Caco-2 (cell line): Measurements from ENCODE around the gene BTLA. TPM values are rescaled to one million over a fixed set of nuclear protein-coding genes. Genes with fewer than 3 reads are reported as not detected.

Experiments
- BruUV-seq: library from RNA; stranded (reverse); fragments of 400-500 nt; replicated peaks from 2 replicates; lab custom pipeline; 2021; lab: Mats Ljungman, UMichigan
- CTCF ChIA-PET: fragments of 300-600 bp; sonication (Branson Sonifier 250); formaldehyde crosslinking; loops from one replicate; lab custom pipeline; 2022; ENCODE audit warnings: antibody characterized with exemption; lab: Charles Lee
- POLR2A ChIA-PET: fragments of 300-600 bp; sonication (Branson Sonifier 250); formaldehyde crosslinking; loops from one replicate; lab custom pipeline; 2022; ENCODE audit warnings: antibody characterized with exemption; lab: Charles Lee
- DNase-seq, 2 experiments: peaks; one replicate each; pipeline versions ENCODE4 v3.0.0 to v3.0.0-alpha.2; 2020 to 2022
- H3K27me3 ChIP-seq: replicated peaks from 2 replicates; pipeline ENCODE4 v1.6.0; 2011; ENCODE audit warnings: low read length; ENCODE audit not compliant: control insufficient read depth, insufficient read depth
- H3K36me3 ChIP-seq: 2 replicates; pipeline ENCODE4 v1.5.1; 2011; ENCODE audit warnings: low read length; ENCODE audit not compliant: control insufficient read depth, insufficient read depth
- H3K4me1 ChIP-seq: fragments of 250-450 bp; sonication (Bioruptor Pico); 2 replicates; pipeline ENCODE4 v1.5.1; 2020; ENCODE audit warnings: mild to moderate bottlenecking
- H3K4me3 ChIP-seq: 2 replicates; pipeline ENCODE4 v1.5.1; 2011; ENCODE audit warnings: low read depth, mild to moderate bottlenecking, control low read depth, low read length
- H3K9me3 ChIP-seq: fragments of 250-450 bp; sonication (Bioruptor Pico); 2 replicates; pipeline ENCODE4 v1.5.1; 2020; ENCODE audit warnings: mild to moderate bottlenecking, moderate library complexity
- H3K27ac Mint-ChIP-seq: one replicate; pipeline ENCODE4 v1.8.0; 2022; ENCODE audit warnings: mixed read lengths; ENCODE audit not compliant: unreplicated experiment
- H3K27me3 Mint-ChIP-seq: one replicate; pipeline ENCODE4 v1.8.0; 2022; ENCODE audit warnings: mixed read lengths; ENCODE audit not compliant: insufficient read depth, unreplicated experiment
- H3K36me3 Mint-ChIP-seq: one replicate; pipeline ENCODE4 v1.8.0; 2022; ENCODE audit warnings: mild to moderate bottlenecking, mixed read lengths; ENCODE audit not compliant: insufficient read depth, unreplicated experiment
- H3K4me1 Mint-ChIP-seq: one replicate; pipeline ENCODE4 v1.8.0; 2022; ENCODE audit warnings: low read depth, mixed read lengths; ENCODE audit not compliant: unreplicated experiment
- H3K4me3 Mint-ChIP-seq: one replicate; pipeline ENCODE4 v1.8.0; 2022; ENCODE audit warnings: mild to moderate bottlenecking, moderate library complexity, mixed read lengths; ENCODE audit not compliant: unreplicated experiment
- H3K9me3 Mint-ChIP-seq: one replicate; pipeline ENCODE4 v1.8.0; 2022; ENCODE audit warnings: mixed read lengths; ENCODE audit not compliant: unreplicated experiment
- CTCF ChIP-seq, 2 experiments: fragments of 200-600 bp in 1 of 2; IDR thresholded peaks; 1 replicate in 1 of 2; 2 replicates in 1 of 2; pipeline versions ENCODE4 v1.5.1 to v1.8.0; 2011 to 2022; ENCODE audit warnings: antibody characterized with exemption in 1 of 2, control low read depth in 1 of 2, inconsistent platforms in 1 of 2, low read depth in 1 of 2, low read length in 1 of 2, mild to moderate bottlenecking in 1 of 2, moderate library complexity in 1 of 2; ENCODE audit not compliant: insufficient read depth in 1 of 2, severe bottlenecking in 1 of 2, unreplicated experiment in 1 of 2
- intact Hi-C: fragments of 100-400 bp; cut with micrococcal nuclease; formaldehyde crosslinking; loops from one replicate; pipeline ENCODE4 v1.10.0; 2022; ENCODE audit not compliant: unreplicated experiment
- total RNA-seq: library from RNA; stranded (reverse); gene quantifications from 2 replicates; pipeline ENCODE4 v1.2.3, GENCODE V29; 2022

Gene BTLA
- total RNA-seq, 1 experiment from 2014 or later = not detected

GRCh38 chr3:112492124-112492523 is 7.1 kb downstream of the BTLA start:
- POLR2A ChIA-PET = no interaction called here

GRCh38 chr3:112491373-112491772 is 7.9 kb downstream of the BTLA start:
- CTCF ChIA-PET = interaction anchor here (0.6 kb wide), 1 partner anchor 1051 kb away, joined by 4 read pairs; no protein-coding TSS in a partner anchor
- Histone ChIP-seq H3K4me1 (no peaks in the 10 kb centered on the region), H3K27me3 (no peaks in the 10 kb centered on the region), H3K4me3 (no peak overlapping the region), H3K36me3 (no peaks in the 10 kb centered on the region), H3K9me3 (no peaks in the 10 kb centered on the region)
- no peaks in the 10 kb centered on the region for H3K27me3 Mint-ChIP-seq
- H3K4me3 Mint-ChIP-seq = no peak overlapping the region
- H3K27ac Mint-ChIP-seq = no peak overlapping the region
- POLR2A ChIA-PET = no interaction called here
- DNase-seq = no peak
- BruUV-seq = no TSS peak
- no peak for TF ChIP-seq CTCF (IDR thresholded peaks at IDR 0.05; ENCODE audit: insufficient read depth in 1 of 2, low read depth in 1 of 2, low read length in 1 of 2, severe bottlenecking in 1 of 2, unreplicated experiment in 1 of 2)
- intact Hi-C loops = no loop called here
- no peaks in the 10 kb centered on the region for H3K36me3 Mint-ChIP-seq
- no peaks in the 10 kb centered on the region for H3K4me1 Mint-ChIP-seq
- no peaks in the 10 kb centered on the region for H3K9me3 Mint-ChIP-seq

More at GRCh38 chr3:112492124-112492523, 7.1 kb downstream of the BTLA start:
- no peak for DNase-seq
- CTCF ChIA-PET = no interaction called here
- H3K36me3 Mint-ChIP-seq = no peaks in the 10 kb centered on the region
- H3K27ac Mint-ChIP-seq = no peak overlapping the region
- no TSS peak for BruUV-seq
- H3K9me3 Mint-ChIP-seq = no peaks in the 10 kb centered on the region
- intact Hi-C loops = no loop called here
- TF ChIP-seq CTCF (IDR thresholded peaks at IDR 0.05; ENCODE audit: insufficient read depth in 1 of 2, low read depth in 1 of 2, low read length in 1 of 2, severe bottlenecking in 1 of 2, unreplicated experiment in 1 of 2) = no peak
- H3K27me3 Mint-ChIP-seq = no peaks in the 10 kb centered on the region
- no peak overlapping the region for H3K4me3 Mint-ChIP-seq
- Histone ChIP-seq H3K4me3 (no peak overlapping the region), H3K9me3 (no peaks in the 10 kb centered on the region), H3K36me3 (no peaks in the 10 kb centered on the region), H3K4me1 (no peaks in the 10 kb centered on the region), H3K27me3 (no peaks in the 10 kb centered on the region)
- H3K4me1 Mint-ChIP-seq = no peaks in the 10 kb centered on the region

GRCh38 chr3:112489674-112490479 is 9.4 kb downstream of the BTLA start:
- POLR2A ChIA-PET = no interaction called here
- no peak for TF ChIP-seq CTCF (IDR thresholded peaks at IDR 0.05; ENCODE audit: insufficient read depth in 1 of 2, low read depth in 1 of 2, low read length in 1 of 2, severe bottlenecking in 1 of 2, unreplicated experiment in 1 of 2)
- Mint-ChIP-seq H3K27ac (no peak overlapping the region), H3K4me1 (no peaks in the 10 kb centered on the region), H3K9me3 (no peaks in the 10 kb centered on the region), H3K4me3 (no peak overlapping the region), H3K27me3 (no peaks in the 10 kb centered on the region), H3K36me3 (no peaks in the 10 kb centered on the region)
- intact Hi-C loops = no loop called here
- H3K4me1 ChIP-seq = no peaks in the 10 kb centered on the region
- H3K36me3 ChIP-seq = no peaks in the 10 kb centered on the region
- no peaks in the 10 kb centered on the region for H3K9me3 ChIP-seq
- DNase-seq = no peak
- H3K4me3 ChIP-seq = no peak overlapping the region
- CTCF ChIA-PET = no interaction called here
- no TSS peak for BruUV-seq
- H3K27me3 ChIP-seq = no peaks in the 10 kb centered on the region
